NCI-H146 (cell line): ENCODE data around the gene SPAG8.

ENCODE experiments used
- DNase-seq: peaks from one replicate; lab custom pipeline; 2025; lab: John Stamatoyannopoulos, UW

The SPAG8 gene, protein sequence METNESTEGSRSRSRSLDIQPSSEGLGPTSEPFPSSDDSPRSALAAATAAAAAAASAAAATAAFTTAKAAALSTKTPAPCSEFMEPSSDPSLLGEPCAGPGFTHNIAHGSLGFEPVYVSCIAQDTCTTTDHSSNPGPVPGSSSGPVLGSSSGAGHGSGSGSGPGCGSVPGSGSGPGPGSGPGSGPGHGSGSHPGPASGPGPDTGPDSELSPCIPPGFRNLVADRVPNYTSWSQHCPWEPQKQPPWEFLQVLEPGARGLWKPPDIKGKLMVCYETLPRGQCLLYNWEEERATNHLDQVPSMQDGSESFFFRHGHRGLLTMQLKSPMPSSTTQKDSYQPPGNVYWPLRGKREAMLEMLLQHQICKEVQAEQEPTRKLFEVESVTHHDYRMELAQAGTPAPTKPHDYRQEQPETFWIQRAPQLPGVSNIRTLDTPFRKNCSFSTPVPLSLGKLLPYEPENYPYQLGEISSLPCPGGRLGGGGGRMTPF

DNA sequence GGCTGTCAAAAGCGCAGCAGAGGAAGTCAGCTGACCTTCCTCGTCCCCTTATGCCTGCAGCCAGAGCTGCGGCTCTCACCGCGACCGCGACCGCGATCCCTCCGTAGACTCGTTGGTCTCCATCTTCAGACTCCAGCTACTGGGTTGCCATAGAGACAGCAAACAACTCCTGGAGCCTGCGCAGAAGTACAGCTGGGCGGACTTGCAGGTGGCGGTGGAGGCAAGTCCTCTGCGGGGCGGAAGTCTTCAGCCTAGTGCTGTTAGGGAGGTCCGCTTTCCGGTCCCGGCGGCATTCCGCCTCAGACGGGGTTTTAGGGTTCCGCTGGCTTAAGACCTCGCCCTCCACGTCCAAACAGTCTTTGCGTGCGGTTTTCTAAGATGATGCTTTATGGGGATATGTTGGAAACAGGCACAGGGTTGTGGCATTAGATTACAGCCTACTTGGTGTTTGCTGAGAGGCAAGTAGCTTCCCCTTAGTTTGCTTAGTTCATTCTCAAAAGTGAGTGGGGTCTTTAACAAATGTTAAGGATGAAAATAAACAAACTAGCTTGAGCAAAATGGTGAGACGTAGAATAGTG lies at the start of gene SPAG8:
SPAG8 (minus strand) TSS at position 238 of the 578 bp plus-strand sequence; CDS start at position 123, 115 bp downstream.
- peak; percentile 99 for DNase-seq

DNA sequence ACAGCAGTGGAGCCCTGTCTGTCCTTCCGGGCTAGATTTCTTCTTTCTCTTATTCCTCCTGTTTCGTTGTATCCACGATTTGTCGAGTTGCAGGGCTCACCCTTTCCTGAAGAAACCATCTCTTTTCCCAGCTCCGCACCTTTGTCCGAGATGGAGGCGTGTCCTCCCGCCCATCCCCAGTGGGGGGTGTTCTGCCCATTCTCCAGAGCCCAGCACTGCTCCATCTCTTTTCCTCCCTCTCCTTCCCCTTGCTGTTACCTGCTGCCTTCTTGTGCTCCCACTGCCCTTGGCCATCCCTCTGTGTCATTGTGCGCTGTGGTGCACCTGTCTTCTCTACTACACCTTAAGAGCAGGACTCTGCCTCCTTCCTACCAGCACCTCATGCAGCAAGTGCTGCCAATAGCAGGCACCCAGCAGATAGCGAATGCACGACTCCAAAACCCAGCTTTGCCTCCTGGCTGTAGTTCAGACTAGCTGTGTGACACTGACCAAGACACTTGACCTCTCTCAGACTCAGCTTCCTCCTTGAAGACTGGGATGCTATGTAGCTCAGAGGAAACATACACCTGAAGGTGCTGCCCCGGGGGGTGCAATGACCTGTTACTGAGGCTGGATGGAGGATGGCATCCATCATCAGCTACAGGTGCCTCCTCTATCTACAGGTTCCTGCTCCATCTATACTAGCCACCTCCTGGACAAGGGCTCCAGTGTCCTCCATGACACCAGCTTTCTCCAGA lies 49.3 kb upstream of the SPAG8 start:
- DNase-seq = no peak

DNA sequence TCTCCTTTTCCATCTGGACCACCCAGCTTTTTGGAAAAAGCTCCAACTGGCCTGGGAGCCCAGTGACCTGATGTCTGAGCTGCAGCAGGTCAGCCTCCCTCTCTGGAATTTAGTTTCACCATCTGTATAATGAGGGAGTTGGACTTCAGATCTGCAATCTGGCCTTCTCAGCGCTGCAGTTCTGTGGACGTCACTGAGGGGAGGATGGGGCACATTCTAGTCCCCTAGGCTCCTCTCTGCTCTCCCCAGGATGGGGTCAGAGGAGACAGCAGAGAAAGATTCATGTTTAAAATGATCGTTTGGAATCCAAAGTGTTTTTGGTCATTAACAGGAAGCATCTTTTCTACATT lies 47.9 kb upstream of the SPAG8 start:
- DNase-seq = no peak

DNA sequence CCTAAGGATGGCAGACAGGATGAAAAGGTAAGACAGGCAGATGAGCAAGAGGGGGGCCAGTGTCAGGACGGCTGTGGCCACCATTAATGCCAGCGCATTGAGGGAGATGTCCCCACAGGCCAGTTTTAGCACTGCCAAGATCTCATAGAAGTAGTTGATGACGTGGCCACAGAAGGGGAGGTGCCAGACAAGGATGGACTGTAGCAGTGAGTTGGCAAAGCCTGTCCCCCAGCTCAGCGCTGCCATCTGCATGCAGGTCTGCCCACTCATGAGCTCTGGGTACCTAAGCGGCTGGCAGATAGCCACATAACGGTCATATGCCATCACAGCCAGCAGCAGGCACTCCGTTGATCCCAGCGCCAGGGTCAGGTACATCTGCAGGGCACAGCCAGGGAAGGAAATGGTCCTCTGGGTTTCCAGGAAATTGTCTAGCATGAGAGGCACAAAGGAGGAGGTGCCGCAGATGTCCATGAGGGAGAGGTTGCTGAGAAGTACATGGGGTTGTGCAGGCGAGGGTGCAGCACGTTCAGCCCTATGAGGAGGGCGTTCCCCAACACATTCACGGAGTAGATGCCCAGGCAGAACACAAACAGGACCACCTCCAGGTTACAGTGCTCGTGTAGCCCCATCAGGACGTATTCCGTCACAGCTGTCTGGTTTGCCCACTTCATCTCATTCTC lies 47.4 kb upstream of the SPAG8 start:
- DNase-seq = no peak

DNA sequence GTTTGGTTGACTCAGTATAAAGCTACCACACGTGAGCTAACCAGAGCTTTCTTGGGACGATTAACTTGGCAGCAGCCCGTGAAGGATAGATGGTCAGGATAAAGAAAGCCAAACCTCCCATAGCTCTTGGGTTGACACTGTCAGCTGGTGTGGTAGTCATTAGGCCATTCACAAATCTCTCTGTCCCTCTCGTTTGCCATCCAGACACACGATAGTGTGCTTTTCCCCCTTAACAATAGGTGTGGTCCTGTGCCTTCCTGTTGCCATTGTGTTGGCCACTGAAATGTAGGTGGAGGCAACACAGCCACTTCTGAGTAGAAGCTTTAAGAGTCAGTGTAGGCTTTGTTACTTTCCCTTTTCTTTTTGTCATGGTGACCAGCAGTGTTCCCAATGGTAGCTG lies 46.4 kb upstream of the SPAG8 start:
- DNase-seq = no peak

DNA sequence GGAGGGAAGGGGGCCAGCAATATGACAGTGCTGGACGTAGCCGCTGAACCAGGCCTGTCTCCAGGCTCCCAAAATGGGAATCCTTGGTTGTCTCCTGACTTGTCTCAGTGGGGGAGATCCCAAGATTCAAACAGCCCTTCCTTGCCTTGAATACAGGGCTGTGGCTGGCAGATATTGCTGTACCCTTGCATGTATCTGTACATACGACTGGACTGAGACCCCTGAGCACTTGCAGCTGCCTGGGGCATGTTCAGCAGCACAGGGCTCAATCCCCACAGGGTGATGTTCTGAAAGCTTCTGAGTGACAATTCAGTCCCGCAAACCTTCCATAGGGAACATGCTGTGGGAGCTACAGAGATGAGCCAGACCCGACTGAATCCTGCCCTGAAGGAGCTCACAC lies 44.8 kb upstream of the SPAG8 start:
- DNase-seq = no peak

DNA sequence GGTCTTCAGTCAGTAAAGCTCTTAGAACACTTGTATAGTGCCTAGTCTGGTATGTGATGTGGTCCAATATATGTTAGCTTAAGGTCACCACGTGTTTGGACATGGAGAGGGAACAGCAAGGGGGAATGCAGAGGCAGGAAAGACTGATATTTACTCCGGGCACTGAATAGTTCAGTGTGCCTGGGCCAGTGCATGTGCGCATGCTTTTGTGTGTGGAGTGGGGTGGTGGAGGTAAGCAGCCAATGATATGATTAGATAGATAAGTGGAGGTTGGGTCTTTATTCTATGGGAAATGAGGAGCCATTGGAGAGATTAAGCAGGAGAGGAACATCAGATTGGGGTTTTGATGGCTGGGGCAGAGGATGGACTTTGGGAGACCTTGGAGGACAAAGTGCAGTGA lies 44.1 kb upstream of the SPAG8 start:
- no peak for DNase-seq

DNA sequence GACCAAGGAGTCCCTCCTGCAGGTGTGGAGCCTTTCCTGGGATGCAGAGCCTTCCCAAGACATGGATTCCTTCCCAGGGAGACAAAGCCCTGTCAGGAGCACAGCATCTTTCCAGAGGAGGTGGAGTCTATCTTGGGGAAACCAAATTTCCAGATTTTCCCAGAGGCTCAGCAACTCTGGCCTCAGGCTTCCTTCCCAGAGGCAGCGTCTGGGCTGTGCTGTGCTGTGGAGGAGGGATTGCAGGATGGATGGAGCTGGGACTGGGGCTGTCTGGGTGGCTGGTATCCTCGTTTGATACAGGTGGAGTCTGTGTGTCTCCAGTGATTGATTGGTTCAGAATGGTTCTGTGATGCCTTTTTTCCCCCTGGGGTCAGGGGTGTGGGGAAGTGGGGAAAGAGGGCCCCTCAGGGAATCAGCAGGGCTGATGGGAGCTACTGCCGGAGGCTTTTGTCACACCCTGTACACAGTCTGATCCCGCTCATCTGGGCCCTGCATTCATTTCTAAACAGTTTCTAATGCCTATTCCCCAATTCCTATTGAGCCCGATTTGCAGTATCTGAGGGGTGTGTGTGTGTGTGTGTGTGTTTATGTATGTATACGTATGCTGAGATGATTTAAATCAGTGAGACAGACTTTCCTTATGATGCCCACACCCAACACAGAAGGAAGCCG lies 42.2 kb upstream of the SPAG8 start:
- DNase-seq = no peak

DNA sequence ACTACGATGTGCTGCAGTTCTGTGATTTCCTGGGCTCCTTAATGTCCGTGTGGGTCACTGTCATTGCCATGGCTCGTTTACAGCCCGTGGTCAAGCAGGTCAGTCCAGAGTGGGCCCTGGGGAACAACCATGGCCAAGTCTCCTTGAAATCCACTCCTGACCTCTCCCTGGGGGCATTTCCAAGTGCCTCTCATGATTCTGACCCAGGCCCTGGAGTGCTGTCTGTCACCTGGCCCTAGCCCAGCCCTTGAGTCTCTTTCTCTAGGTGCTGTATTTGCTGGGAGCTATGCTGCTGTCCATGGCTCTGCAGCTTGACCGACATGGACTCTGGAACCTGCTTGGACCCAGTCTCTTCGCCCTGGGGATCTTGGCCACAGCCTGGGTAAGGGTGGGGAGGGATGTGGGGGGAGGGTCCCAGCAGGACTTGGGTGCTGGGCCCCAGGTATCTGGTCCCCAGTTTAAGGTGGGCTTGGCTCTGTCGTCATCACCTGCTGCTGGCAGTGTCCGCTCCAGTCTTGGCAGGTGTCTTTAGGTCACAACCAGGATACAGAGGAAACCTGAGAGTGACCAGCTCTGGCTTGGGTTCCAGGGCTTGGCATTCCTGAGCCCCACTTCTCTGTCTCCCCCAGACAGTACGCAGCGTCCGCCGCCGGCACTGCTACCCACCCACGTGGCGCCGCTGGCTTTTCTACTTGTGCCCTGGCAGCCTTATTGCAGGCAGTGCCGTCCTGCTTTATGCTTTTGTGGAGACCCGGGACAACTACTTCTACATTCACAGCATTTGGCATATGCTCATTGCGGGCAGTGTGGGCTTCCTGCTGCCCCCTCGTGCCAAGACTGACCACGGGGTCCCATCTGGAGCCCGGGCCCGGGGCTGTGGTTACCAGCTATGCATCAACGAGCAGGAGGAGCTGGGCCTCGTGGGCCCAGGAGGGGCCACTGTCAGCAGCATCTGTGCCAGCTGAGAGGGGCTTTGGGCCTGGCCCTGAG lies 41.1 kb upstream of the SPAG8 start:
- DNase-seq = no peak

DNA sequence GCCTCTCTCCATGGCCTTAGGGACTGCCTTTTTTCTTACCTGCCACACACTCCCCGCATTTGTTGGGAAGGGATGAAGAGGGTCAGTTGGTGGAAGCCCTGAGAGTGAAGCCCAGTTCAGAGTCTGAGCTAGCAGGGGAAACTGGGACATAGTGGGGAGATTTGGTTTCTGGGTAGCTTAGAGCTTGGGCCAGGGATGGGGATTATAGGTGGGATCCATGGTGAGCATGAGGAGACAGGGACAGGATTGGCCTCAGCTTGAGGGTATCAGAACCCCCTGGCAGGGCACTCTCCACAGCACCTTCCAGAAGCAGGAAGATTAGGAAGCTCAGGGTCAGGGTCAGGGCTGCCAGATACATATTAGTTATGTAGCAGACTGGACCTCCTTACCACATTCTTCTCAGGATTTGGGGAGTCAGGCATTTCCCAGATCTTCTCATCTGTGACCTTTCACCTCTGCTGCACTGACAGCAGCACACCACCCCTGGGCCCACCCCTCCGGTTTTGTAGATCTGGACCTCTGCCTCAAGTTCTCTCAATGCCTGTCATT lies 40.3 kb upstream of the SPAG8 start:
- no peak for DNase-seq

DNA sequence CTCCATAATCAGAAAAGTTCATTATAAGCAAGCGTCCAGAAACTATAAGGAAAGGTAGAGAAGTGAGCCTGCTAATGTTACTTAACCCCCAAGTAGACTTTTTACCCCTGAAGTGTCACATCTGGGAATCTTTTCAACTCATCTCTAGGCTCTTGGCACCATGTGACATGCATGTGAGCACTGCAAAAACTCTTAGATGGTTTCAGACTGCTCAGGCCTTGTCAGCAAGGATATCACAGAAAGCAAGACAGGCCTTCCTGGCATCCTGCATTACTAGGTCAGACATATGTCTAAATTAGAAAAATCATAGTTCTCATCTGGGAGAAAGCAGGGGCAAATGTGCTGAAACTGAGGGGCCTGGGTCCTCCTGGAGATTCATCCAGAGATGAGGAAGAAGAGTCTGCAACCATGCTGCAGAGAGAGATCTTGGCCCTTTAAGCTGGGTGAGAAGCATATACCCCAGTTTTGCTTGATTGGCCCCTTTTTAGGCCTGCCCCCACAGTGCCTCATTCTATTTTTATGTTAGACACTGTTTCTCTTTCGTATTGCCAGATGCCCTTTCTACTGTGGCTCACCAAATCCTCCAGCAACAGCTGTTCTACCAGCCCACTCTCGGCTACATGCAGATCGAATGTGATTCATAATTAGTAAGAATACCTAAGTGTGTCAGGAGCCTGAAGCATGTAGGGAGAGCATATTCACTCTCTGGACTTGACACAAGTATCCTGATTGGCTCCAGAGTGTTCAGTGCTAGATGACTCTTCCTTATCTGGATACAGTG lies 35.9 kb upstream of the SPAG8 start:
- DNase-seq = no peak

DNA sequence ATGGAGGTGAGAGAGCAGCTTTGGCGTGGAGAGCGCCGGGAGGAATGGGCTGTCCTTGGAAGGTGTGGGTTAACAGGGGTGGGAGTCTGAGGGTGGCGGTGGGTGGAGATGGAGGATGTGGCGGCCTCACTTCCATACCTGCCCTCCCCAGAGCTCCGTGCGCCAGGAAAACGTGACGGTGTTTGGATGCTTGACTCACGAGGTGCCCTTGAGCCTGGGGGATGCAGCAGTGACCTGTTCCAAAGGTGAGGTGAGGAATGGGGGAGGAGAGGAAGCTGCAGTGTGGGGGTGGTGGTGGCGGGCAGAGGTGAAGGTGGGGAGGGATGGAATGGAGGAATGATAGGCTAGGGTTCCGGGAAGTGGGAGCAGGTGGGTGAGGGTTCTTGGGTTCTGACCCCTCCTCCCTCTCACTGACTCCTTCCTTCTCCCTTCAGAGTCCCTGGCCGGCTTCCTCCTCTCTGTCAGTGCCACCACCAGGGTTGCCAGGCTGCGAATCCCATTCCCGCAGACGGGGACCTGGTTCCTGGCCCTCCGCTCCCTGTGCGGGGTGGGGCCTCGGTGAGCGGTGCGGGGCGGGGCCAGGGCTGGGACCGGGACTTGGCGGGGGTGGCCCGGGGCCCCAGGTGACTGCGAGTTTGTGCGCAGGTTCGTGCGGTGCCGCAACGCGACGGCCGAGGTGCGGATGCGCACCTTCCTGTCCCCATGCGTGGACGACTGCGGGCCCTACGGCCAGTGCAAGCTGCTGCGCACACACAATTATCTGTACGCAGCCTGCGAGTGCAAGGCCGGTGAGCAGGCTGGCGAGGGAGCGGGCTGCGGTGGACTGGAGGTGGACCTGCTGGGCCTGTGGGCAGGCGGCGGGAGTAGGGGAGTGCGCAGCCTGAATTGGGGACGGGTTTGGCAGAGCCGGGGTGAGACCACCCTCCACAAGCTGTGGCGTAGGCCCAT lies 34.0 kb upstream of the SPAG8 start:
- no peak for DNase-seq

DNA sequence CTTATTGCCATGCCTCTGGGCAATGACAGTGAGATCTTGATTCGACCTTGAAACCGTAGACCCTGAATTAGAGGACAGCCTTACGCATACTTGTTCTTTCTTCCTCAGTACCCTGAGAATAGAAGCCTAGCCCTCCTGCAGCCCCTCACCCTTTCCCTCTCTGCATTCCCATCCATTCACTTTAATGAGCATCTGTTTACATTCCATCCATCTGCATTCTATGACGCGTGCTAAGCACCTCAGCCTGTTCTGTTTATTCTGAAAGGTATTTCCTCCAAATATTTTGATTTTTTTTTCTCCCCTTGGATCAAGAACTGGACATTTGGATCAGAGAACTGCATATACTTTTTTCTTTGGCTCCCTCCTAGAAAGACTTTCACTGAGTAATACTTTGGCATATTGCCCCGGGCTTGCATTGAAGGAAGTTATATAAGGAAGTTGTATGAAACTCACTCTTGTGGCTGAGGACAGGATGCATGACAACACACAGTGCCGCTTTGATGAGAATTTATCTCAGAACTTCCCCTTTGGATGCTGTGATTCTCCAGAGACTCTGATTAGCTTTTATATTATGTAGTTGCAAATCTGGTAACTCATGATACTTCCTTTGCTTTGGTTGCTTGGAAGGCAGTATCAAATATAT lies 32.7 kb upstream of the SPAG8 start:
- DNase-seq = no peak

DNA sequence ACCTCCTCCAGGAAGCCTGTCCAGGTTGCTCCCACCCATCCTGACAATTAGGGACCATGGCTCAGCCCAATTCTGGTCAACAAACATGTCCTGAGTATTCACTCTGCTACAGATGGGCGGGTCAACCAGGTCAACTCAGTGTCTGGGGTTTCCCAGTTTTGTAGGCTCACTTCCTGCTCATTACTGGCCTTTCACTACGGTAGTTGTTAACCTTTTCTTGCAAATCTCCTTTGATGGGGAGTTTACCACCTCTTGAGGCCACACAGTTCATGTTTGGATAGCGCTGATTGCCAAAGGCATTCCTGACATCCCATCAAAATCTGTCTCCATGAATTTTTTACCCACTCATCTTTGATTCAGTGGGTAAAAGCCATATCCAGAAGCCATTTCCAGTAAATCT lies 30.7 kb upstream of the SPAG8 start:
- no peak for DNase-seq

DNA sequence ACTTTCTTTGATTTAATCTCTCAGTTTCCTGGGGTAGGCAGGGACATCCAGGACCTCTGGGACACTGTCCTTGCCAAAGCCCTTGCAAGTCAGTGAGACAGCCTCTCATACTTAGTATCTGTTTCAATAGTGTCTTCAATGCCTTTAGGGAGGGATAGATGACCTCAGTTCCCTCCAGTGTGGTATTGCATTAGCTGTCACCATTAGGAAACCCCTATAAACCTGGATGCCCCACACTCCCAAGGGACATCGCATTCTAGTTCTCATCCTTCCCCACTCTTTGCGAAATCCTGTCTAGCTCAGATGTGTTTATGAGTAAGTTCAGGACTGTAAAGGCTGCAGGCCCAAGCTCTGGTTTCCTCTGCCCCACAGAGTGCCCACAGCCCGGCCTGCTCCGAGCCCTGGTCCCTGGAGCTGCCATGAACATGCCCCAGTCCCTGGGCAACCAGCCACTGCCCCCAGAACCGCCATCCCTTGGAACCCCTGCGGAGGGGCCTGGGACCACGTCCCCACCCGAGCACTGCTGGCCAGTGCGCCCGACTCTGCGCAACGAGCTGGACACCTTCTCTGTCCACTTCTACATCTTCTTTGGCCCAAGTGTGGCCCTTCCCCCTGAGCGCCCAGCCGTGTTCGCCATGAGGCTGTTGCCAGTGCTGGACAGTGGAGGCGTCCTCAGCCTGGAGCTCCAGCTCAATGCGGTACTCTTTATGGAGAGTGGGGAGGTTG lies 30.1 kb upstream of the SPAG8 start:
- no peak for DNase-seq

DNA sequence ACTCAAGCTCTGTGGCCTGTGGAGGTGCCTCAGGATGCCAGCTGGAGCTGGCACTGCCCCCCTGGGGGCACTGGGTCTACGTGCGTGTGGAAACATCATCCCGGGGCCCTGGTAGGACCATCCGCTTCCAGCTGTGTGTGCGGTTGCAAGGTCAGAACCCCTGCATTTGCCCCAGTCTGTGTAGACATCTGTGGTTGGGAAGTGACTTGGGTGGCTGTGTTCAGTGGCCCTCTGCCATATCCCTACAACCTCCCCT lies 29.5 kb upstream of the SPAG8 start:
- DNase-seq = no peak

DNA sequence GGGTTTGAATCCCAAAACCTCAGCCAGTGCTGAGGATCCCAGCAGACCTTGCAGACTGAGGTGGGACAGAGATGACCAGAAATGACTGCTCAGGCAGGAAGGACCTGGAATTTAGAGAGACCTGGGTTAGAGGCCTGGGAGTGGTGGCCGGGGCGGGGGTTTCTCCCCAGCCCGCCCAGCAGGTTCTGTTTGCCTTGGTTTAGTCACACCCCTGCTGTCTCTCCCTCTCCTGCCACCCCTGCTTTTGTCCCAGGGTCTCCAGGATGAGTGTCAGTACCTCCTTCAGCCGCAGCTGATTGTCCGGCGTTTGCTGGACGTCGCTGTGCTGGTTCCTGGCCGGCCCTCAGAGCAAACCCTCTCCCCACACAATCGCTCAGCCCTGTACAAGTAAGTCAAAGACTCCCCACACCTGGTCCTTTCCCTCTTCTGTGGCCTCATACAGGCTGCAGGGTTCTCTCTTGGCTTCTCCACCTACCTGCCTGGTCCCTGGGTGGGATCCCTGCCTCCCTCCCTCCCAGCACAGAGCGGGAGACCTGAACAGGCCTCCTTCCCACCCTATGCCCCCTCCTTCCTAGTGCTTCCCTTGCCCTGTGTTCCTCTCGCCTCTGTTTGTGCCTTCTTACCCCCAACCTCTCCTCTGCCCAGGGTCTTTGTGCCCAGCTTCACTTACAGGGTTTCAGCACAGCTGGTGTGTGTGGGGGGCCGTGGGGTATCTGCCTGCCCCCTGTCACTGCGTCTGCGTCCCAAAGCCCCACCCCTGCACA lies 29.0 kb upstream of the SPAG8 start:
- no peak for DNase-seq
